GM13976 (cell line): ENCODE results near the gene GCLM.
"Not testable (repeated sequence)": the region's sequence is repeated elsewhere in the genome, so short reads cannot be mapped to it uniquely, and the experiment has no call there.

ENCODE experiments used
- DNase-seq: peaks from one replicate; pipeline ENCODE4 v3.0.0; 2012; ENCODE audit warnings: low spot score
- in situ Hi-C: fragments of 300-500 bp; cut with MboI; formaldehyde crosslinking; loops from one replicate; pipeline ENCODE4 v1.12.0; 2022; ENCODE audit warnings: low sequenced_read_pairs, mixed read lengths, inconsistent platforms; ENCODE audit not compliant: unreplicated experiment
- TF ChIP-seq, protein P1 (sequence below): IDR thresholded peaks from 2 replicates; pipeline ENCODE4 v1.5.1; 2012; ENCODE audit warnings: borderline replicate concordance, mild to moderate bottlenecking; ENCODE audit not compliant: insufficient read depth; ENCODE audit errors: extremely low read depth, missing control alignments, control extremely low read depth

GCLM gene

GRCh38 chr1:93909146-93910050, at the start of gene GCLM:
GCLM (minus strand) TSS chr1:93909430; CDS start chr1:93909163, 267 bp downstream.
- in situ Hi-C loops: no loop called here
- TF ChIP-seq, protein P1, sequence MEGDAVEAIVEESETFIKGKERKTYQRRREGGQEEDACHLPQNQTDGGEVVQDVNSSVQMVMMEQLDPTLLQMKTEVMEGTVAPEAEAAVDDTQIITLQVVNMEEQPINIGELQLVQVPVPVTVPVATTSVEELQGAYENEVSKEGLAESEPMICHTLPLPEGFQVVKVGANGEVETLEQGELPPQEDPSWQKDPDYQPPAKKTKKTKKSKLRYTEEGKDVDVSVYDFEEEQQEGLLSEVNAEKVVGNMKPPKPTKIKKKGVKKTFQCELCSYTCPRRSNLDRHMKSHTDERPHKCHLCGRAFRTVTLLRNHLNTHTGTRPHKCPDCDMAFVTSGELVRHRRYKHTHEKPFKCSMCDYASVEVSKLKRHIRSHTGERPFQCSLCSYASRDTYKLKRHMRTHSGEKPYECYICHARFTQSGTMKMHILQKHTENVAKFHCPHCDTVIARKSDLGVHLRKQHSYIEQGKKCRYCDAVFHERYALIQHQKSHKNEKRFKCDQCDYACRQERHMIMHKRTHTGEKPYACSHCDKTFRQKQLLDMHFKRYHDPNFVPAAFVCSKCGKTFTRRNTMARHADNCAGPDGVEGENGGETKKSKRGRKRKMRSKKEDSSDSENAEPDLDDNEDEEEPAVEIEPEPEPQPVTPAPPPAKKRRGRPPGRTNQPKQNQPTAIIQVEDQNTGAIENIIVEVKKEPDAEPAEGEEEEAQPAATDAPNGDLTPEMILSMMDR: peak; percentile 99
- DNase-seq: peak; percentile 93

DNA sequence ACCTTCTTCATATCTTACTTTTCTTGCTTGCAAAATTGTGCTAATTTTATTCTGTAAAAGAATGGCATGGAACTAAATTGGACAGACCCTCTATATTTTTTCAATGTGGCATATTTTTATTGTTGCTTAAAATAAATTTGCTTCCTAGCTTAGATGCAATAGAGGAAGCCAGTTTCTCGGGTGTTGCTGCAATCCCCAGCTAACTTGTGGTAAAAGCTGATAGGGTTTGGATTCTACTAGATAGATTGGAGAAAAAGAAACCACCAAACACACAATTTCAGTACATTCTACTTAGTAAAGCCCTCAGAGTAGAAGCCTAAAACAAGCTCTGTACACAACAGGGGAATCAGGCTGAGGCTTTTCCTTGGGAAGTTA, 49.5 kb upstream of the GCLM start:
- DNase-seq: no peak
- in situ Hi-C loops: no loop called here
- TF ChIP-seq, protein P1: no peak

DNA sequence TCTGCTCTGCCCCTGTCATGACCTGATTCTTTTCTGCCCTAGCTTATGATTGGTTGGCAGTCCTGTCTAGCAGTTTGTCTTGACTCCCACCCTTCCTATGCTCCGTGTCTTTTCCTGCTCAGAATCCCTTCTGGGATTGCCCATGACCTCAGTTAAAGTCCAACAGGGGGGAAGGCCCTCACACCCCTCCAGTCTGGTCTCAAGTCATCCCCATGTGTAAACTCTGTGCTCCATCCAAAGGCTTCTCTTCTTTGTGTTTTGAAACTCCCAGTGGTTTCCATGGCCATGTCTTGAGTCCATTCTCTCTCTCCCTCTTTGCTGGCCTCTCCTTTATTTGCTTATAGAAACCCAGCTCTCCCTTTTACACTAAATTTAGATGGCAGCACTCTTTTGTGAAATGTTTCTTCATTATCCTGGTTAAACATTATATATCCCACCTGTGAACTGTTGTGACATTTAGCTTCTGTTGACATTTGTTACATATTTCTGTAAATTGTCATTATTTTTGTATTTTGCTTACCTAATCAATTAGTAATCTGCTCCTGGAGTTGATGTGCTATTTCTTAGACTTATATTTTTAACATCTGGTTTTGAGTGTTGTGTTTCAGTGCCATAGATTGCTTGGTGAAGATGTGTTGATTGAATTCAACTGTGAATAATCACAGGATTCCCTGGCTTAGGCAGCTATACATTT, 48.9 kb upstream of the GCLM start:
- no peak for DNase-seq
- TF ChIP-seq, protein P1: no peak
- in situ Hi-C loops: no loop called here

DNA sequence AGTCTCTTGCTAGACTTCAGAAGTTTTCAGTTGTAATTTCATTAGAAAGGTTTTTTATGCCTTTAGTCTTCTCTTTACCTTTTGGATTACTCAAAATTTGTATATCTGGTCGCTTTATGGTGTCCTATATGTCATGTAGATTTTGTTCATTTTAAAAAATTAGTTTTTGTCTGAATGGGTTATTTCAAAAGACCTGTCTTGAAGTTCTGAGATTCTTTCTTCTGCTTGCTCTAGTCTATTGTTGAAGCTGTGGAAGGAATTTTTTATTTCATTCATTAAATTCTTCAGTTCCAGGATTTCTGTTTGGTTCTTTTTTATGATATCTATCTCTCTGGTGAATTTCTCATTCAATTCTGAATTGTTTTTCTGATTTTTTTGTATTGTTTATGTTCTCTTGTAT, 46.5 kb upstream of the GCLM start:
- in situ Hi-C loops: no loop called here
- TF ChIP-seq, protein P1: no peak
- no peak for DNase-seq

DNA sequence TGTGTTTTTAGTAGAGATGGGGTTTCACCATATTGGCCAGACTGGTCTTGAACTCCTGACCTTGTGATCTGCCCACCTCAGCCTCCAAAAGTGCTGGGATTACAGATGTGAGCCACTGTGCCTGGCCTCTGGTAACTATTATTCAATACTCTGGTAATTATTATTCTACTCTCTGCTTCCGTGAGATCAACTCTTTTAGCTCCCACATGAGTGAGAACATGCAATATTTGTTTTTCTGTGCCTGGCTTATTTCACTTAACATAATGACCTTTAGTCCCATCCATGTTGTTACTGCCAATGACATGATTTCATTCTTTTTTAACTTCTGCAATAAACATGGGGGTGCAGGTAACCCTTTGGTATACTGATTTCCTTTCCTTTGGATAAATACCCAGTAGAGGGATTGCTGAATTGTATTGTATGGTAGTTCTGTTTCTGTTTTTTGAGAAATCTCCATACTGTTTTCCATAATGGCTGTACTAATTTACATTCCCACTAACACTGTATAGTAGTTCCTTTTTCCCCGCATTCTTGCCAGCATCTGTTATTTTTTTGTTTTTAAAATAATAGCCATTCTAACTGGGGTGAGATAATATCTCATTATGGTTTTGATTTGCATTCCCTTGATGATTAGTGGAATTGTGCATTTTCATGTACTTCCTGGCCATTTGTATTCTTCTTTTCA, 37.9 kb upstream of the GCLM start:
- in situ Hi-C loops, DNase-seq: not testable (repeated sequence)

GRCh38 chr1:93938461-93939145, 29.4 kb upstream of the GCLM start:
- in situ Hi-C loops: no loop called here
- TF ChIP-seq, protein P1: no peak
- DNase-seq: no peak
